HT1080 (cell line): ENCODE data around the gene MIA2. TPM values are rescaled to one million over a fixed set of nuclear protein-coding genes. Genes with fewer than 3 reads are reported as not detected.
"Not testable (repeated sequence)": the region's sequence is repeated elsewhere in the genome, so short reads cannot be mapped to it uniquely, and the experiment has no call there.

Experiments
- DNase-seq: peaks from one replicate; pipeline ENCODE4 v3.0.0-alpha.2; 2015; ENCODE audit warnings: low read depth
- polyA plus RNA-seq, 2 experiments: library from polyadenylated mRNA; depleted of rRNA; stranded (reverse); fragments of >200 nt; gene quantifications; 2 replicates each; pipeline ENCODE4 v1.2.3, GENCODE V29; 2015
- total RNA-seq: library from RNA; depleted of rRNA; stranded (reverse); fragments of >200 nt; shearing (Covaris generic); gene quantifications from 2 replicates; pipeline ENCODE4 v1.2.3, GENCODE V29; 2014; rRNA removed

MIA2 gene
- 7.4 and 8.4 TPM in 2 replicates for total RNA-seq
- polyA plus RNA-seq (2015; cell fraction: cytosol; rRNA removed) = 14.0 and 15.8 TPM in 2 replicates
- polyA plus RNA-seq (2015; cell fraction: nucleus; rRNA removed) = 19.2 and 22.5 TPM in 2 replicates

DNA sequence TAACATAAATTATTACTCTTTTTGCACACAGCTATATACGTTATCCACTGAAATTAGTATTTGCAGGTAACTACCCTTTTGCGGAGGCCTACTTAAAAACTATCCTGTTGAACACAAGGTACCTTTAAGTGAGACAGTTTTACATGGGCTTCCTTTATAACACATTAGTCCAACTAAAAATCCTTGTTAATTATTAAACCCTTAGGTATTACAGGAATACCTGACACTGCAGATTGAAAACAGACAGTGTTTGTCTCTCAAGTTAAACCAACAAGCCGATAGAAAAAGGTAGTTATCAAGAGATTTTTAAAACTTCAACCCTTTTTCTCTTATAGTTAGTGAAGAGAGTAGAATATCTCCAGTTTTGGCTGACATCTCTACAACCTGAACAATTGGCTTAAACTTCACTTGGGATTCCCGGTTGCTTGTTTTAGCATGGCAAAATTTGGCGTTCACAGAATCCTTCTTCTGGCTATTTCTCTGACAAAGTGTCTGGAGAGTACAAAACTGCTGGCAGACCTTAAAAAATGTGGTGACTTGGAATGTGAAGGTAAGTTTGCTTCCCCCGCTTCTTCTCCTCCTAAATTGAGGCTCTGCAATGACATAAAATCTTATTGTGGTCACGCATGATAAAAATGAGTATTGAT is at the start of gene MIA2:
Gene MIA2 (plus strand): TSS at position 236 of the 647 bp plus-strand sequence. CDS start 200 bp downstream, at position 436.
- no peak for DNase-seq

DNA sequence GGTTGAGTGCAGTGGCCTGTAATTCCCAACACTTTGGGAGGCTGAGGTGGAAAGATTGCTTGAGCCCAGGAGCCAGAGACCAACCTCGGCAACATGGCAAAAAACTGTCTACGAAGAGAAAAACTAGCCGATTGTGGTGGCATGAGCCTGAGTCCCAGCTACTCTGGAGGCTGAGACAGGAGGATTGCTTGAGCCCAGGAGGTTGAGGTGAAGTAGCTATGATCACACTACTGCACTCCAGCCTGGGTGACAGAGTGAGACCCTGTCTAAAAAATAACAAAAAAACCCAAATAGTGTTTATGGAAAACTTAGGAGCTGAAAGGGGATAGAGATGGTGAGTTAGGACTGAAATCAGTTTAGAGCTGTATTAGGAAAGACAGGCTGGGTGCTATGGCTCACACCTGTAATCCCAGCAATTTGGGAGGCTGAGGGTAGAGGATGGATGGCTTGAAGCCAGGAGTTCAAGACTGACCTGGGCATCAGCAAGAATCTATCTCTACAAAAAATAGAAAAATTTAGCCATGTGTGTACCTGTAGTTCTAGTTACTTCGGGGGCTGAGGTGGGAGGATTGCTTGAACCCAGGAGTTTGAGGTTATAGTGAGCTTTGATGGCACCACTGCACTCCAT is 49.0 kb upstream of the MIA2 start:
- DNase-seq = no peak

DNA sequence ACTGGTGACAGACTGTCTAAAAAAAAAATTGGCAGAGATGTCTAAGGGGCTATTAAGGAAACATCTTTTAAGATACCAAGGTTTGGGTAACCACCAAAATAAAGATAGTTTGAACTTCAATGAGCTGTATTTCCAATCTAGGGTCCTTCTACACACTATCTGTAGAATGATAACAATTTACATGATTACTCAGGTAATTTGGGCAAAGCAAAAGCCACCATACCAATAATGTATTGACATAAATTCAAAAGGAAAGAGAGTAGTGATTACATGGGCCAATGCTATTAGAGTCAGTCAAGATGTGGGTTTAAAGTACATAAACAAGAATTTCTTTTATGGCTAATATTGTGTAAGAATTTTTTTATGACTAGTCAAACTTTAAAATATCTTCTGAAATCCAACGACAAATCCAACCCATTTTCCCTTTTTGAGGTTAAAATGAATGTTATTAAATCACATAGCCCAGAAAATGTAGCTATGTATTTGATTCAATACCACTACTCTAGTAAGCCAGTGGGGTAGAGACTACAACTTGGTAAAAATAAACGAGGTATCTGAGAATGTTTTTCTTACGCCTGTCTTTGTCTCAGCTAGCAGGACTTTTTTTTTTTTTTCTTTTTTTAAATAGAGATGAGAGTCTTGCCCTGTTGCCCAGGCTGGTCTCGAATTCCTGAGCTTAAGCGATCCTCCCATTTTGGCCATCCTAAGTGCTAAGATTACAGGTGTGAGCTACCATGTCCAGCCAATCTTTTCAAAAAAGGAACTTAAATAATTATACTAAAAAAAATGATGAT is 48.3 kb upstream of the MIA2 start:
- DNase-seq = no peak

DNA sequence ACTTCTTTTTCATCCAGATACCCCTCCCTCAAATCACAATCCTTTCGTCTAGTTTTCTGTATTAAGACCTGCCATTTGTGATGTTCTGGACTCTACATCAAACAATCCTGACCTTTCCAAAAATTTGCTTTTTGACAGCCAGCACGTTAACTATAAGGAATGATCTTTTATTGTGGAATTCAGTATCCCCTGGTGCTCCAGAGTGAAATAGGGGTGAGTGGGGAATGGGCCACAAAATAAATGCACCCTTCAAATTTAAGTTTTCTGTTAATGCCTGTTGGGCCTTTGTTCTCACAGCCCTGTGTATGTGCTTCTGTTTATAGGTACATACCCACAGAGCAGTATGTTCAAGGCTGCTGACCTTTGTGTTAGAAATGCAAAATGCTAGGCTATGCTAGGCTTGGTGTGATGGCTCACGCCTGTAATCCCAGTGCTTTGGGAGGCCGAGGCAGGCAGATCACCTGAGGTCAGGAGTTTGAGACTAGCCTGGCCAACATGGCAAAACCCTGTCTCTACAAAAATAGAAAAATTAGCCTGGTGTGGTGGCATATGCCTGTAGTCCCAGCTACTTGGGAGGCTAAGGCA is 46.7 kb upstream of the MIA2 start:
- no peak for DNase-seq

- no peak for DNase-seq
Measured at GRCh38 chr14:39203659-39204606, 29.8 kb upstream of the MIA2 start.

DNA sequence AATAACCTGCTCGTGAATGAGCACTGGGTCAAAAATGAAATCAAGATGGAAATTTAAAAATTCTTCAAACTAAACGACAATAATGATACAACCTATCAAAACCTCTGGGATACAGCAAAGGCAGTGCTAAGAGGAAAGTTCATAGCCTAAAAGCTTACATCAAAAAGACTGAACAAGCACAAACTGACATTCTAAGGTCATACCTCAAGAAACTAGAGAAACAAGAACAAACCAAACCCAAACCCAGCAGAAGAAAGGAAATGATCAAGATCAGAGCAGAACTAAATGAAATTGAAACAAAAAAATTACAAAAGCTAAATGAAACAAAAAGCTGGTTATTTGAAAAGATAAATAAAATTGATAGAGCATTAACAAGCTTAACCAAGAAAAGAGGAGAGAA is 26.3 kb upstream of the MIA2 start:
- not testable (repeated sequence) for DNase-seq

- DNase-seq = no peak
Measured at GRCh38 chr14:39211109-39211741, 22.5 kb upstream of the MIA2 start.

DNA sequence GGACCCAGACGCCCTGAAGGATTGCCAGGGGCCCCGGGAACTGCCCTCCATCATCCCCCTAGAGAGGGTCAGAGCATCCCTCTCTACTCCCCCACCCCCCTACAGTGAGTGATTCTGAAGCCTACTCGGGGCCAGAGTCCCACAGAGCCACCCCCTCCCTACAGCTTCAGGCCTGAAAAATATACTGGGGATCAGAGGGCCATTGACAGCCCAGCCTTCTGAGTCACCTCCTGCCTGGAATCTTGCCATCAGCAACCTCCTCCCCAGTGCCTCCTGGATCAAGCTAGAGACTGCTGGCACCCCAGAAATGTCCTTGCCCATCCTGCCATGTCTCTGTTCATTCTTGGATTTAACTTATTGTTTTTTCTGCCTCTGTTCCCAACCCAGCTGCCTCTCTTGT is 21.7 kb upstream of the MIA2 start:
- peak; percentile 69 for DNase-seq

- no peak for DNase-seq
Measured at GRCh38 chr14:39212693-39213092, 21.0 kb upstream of the MIA2 start.

- peak; percentile 63 for DNase-seq
Measured at GRCh38 chr14:39217214-39217879, 16.4 kb upstream of the MIA2 start.

- peak; percentile 88 for DNase-seq
Measured at GRCh38 chr14:39218171-39218769, 15.4 kb upstream of the MIA2 start.

DNA sequence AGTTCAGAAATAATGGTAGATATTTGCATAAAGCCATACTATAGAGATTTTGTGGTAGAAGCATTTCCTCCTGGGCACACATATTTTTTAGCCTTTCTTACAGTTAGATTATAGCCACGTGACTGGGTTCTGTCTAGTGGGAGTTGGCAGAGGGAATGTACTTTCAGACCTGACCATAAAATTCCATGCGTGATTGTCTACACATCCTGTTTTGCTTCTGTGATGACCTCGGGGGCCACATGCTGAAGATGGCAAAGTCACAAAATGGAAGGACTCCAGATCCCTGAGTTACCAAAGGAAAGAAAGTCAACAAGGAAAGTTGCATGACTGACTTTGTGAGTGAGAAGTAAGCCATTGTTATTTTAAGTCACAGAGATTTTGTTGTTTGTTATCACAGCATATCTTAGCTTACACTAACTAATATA is 14.6 kb upstream of the MIA2 start:
- peak; percentile 77 for DNase-seq

- not testable (repeated sequence) for DNase-seq
Measured at GRCh38 chr14:39220473-39220872, 13.2 kb upstream of the MIA2 start.

- DNase-seq = no peak
Measured at GRCh38 chr14:39228044-39228443, 5.7 kb upstream of the MIA2 start.

DNA sequence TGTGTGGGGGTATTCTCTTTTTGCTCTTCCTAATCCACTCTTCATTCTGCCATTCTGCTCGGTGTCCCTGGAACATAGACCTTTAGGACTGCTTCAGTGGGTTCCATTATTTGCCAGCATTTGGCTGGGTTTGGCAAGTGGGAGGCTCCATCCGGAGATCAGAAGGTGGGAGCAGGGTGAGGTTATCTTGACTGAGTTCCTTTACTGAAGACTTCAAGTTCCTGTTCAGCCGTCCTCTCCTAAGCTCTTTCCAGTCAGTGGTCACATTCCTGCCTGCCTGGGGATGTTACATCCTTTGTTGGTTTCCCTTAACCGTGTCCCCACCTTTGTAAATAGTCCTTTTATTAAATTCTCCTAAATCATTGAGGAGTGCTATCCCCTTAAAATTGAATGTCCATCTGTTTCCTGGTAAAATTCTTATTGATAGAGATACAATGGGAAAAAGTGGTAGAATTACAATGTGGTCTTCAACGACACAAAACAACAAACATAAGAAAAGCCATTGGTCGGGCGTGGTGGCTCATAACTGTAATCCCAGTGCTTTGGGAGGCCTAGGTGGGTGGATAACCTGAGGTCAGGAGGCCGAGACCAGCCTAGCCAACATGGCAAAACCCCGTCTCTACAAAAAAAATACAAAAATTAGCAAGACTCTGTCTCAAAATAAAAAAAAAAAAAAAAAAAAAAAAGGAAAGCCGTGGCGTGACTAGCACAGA is 5.0 kb upstream of the MIA2 start:
- DNase-seq = no peak

GRCh38 chr14:39229222-39229543 is 4.5 kb upstream of the MIA2 start:
- DNase-seq = peak; percentile 91

DNA sequence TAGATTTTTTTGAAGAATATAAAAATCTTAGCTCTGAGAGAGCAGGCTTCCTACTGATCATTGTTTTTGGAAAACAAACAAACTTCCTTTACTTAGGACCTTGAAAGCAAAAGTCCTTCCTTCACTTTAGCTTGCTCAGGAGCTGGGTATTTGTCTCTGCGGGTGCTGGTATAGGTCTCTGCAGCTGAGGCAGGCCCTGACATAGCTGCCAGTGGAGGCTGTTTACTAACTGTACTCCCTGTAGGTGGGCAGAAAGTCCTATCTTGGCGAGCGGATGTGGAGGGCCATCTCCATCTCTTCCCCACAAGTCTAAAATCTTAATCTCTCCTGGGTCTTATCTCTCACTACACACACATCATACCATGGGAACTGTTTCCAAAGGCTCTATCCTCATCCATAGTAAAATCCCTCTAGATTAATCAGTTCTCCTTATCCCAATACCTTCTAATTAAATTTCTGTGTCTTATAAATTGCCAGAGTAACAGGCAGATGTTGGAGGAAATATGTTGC is 4.1 kb upstream of the MIA2 start:
- DNase-seq = no peak

DNA sequence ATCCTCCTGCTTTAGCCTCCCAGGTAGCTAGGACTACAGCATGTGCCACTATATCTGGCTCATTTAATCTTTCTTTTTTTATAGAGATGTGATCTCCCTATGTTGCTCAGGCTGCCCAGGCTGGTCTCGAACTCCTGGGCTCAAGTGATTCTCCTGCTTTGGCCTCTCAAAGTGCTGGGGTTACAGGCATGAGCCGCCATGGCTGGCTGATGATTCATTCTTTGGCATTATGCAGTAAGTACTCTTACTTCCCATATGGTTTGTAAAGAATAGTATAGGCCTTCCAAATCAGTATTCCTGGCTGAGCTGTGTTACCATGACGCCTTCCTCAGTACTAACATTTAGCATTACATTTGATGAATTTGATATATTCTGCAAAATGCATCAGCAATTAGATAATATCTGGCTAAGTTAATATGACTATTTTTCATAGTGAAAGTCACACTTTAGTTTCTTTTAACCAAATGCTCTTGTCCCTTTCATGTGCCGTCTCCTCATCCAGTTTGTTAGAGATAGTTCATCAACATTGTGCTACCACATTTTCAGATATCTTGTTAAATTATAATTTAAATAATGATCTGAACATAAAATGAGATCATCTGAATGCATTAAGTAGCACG is 3.2 kb upstream of the MIA2 start:
- DNase-seq = peak; percentile 39
